ENCODE results near the gene ACAA1. TPM values are rescaled to one million over a fixed set of nuclear protein-coding genes. Genes with fewer than 3 reads are reported as not detected.
A peak's percentile ranks its signal among the peaks of the same experiment; 100 is the strongest.

Gene ACAA1
- total and polyA plus RNA-seq, 2 of the 13 experiments (the other 11 are each of a cell fraction or from before 2014, with no cell fraction given), result 60.8 to 188 TPM

DNA sequence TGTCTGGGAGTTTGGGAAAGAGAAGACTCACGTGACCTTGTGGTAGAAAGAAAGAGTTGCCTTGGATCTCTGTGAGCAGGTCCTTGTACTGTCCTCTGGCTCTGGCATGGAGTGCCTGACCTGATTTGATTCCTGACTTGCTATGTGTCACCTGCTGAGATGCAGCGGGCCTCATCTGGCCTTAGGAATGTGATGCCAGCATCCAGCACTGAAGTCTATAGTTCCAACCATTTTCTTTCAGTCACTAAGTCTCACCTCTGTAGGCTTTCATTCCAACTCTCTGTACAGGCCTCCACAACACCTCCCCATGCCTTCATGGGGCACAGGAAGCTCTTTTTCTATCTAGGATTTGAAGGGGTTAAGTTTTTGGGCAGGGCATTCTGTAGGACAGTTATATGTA is 16.3 kb upstream of the ACAA1 start (continued):
- TF ChIP-seq, protein P1, sequence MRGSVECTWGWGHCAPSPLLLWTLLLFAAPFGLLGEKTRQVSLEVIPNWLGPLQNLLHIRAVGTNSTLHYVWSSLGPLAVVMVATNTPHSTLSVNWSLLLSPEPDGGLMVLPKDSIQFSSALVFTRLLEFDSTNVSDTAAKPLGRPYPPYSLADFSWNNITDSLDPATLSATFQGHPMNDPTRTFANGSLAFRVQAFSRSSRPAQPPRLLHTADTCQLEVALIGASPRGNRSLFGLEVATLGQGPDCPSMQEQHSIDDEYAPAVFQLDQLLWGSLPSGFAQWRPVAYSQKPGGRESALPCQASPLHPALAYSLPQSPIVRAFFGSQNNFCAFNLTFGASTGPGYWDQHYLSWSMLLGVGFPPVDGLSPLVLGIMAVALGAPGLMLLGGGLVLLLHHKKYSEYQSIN (CRISPR knock-in tag; IDR thresholded peaks at IDR 0.05; ENCODE audit: borderline replicate concordance), result no peak
- no peak for TF ChIP-seq GATA4 (IDR thresholded peaks at IDR 0.05; ENCODE audit: borderline replicate concordance, low read depth)
- TF ChIP-seq, protein P2, sequence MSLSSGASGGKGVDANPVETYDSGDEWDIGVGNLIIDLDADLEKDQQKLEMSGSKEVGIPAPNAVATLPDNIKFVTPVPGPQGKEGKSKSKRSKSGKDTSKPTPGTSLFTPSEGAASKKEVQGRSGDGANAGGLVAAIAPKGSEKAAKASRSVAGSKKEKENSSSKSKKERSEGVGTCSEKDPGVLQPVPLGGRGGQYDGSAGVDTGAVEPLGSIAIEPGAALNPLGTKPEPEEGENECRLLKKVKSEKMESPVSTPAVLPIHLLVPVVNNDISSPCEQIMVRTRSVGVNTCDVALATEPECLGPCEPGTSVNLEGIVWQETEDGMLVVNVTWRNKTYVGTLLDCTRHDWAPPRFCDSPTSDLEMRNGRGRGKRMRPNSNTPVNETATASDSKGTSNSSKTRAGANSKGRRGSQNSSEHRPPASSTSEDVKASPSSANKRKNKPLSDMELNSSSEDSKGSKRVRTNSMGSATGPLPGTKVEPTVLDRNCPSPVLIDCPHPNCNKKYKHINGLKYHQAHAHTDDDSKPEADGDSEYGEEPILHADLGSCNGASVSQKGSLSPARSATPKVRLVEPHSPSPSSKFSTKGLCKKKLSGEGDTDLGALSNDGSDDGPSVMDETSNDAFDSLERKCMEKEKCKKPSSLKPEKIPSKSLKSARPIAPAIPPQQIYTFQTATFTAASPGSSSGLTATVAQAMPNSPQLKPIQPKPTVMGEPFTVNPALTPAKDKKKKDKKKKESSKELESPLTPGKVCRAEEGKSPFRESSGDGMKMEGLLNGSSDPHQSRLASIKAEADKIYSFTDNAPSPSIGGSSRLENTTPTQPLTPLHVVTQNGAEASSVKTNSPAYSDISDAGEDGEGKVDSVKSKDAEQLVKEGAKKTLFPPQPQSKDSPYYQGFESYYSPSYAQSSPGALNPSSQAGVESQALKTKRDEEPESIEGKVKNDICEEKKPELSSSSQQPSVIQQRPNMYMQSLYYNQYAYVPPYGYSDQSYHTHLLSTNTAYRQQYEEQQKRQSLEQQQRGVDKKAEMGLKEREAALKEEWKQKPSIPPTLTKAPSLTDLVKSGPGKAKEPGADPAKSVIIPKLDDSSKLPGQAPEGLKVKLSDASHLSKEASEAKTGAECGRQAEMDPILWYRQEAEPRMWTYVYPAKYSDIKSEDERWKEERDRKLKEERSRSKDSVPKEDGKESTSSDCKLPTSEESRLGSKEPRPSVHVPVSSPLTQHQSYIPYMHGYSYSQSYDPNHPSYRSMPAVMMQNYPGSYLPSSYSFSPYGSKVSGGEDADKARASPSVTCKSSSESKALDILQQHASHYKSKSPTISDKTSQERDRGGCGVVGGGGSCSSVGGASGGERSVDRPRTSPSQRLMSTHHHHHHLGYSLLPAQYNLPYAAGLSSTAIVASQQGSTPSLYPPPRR (CRISPR knock-in tag; IDR thresholded peaks at IDR 0.05; ENCODE audit: borderline replicate concordance), result no peak
- TF ChIP-seq AGO1 (IDR thresholded peaks at IDR 0.05; ENCODE audit: low read depth, low read length, poor library complexity, severe bottlenecking), result no peak

DNA sequence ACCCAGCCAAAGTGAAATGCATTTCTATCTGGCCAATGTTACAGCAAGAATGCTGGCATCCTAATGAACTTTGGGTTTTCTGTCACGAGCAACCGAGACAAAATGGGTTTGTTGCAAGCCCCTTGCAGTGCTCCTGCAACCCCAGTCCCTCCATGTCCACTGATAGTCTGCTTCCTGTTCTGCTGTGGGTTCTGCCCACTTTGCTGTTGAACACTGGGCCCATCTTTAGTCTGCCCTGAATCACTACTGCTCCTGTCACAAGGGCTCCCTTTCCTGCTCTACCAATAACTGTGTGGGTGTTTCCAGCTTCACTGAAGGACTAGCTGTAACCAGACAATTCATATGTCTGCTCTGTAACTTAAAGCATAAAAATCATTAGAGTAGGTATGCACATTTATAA is 15.7 kb upstream of the ACAA1 start:
- Histone ChIP-seq H3K4me2 (ENCODE audit: low read depth, low read length) (no peak overlapping the region), H3K9ac (ENCODE audit: insufficient read depth, low read depth, low read length) (no peak overlapping the region), H3K9me3 (ENCODE audit: low read length) (no peaks in the 10 kb centered on the region), H3K27ac (ENCODE audit: extremely low read length, insufficient read depth, low read length) (no peak overlapping the region), H3K4me1 (ENCODE audit: insufficient read depth, low read length) (peaks cover 7% of the 10 kb centered on the region; the same call in 1 of the 2 replicates), H3K36me3 (replicated peaks in 1 of 2; ENCODE audit: control insufficient read depth in 1 of 2, insufficient read depth in 2 of 2, low read length in 2 of 2) (no peaks in the 10 kb centered on the region), H3K27me3 (ENCODE audit: control insufficient read depth in 1 of 2, insufficient read depth in 2 of 2, low read length in 2 of 2) (no peaks in the 10 kb centered on the region), H3K79me2 (ENCODE audit: insufficient read depth, low read length) (no peaks in the 10 kb centered on the region), H3K4me3 (replicated peaks in 1 of 3; ENCODE audit: insufficient read depth in 1 of 3, low read depth in 2 of 3, low read length in 3 of 3) (no peak overlapping the region), H2AFZ (ENCODE audit: low read length) (no peak overlapping the region), H4K20me1 (ENCODE audit: insufficient read depth, low read length) (no peaks in the 10 kb centered on the region)
- DNase-seq (ENCODE audit: low spot score), result no peak
- WGBS (ENCODE audit: low lambda C conversion rate), result no CpG with 5 or more reads among the region's 2 CpGs
- no TSS peak for BruUV-seq (replicated peaks)
- ChIA-PET POLR2A (interaction anchor here (1.9 to 2.8 kb wide), 3 partner anchors 13 to 15 kb away, joined by 5 to 12 read pairs (median 5); partner anchors contain the start of genes ACAA1, MYD88 and OXSR1), CTCF (ENCODE audit: low intra/inter-chr PET ratio, low total read pairs) (no interaction called here)
- in situ Hi-C loops (cut with HindIII; ENCODE audit: extremely low pct_ligation_motif_present, low pct_unique_long_range_greater_than_20kb), result no loop called here
- no peak for FAIRE-seq
- ATAC-seq, result peak; percentile 41; the same call in 1 of the 3 replicates
- intact Hi-C loops (cut with micrococcal nuclease; ENCODE audit: unreplicated experiment), result no loop called here
- TF ChIP-seq, protein P3, sequence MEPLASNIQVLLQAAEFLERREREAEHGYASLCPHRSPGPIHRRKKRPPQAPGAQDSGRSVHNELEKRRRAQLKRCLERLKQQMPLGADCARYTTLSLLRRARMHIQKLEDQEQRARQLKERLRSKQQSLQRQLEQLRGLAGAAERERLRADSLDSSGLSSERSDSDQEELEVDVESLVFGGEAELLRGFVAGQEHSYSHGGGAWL (CRISPR knock-in tag; IDR thresholded peaks at IDR 0.05), result no peak
- no peak for TF ChIP-seq ZNF674 (CRISPR knock-in tag; IDR thresholded peaks at IDR 0.05; ENCODE audit: low read depth)
- TF ChIP-seq, protein P4, sequence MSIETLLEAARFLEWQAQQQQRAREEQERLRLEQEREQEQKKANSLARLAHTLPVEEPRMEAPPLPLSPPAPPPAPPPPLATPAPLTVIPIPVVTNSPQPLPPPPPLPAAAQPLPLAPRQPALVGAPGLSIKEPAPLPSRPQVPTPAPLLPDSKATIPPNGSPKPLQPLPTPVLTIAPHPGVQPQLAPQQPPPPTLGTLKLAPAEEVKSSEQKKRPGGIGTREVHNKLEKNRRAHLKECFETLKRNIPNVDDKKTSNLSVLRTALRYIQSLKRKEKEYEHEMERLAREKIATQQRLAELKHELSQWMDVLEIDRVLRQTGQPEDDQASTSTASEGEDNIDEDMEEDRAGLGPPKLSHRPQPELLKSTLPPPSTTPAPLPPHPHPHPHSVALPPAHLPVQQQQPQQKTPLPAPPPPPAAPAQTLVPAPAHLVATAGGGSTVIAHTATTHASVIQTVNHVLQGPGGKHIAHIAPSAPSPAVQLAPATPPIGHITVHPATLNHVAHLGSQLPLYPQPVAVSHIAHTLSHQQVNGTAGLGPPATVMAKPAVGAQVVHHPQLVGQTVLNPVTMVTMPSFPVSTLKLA (IDR thresholded peaks at IDR 0.05), result no peak
- TF ChIP-seq, protein P5, sequence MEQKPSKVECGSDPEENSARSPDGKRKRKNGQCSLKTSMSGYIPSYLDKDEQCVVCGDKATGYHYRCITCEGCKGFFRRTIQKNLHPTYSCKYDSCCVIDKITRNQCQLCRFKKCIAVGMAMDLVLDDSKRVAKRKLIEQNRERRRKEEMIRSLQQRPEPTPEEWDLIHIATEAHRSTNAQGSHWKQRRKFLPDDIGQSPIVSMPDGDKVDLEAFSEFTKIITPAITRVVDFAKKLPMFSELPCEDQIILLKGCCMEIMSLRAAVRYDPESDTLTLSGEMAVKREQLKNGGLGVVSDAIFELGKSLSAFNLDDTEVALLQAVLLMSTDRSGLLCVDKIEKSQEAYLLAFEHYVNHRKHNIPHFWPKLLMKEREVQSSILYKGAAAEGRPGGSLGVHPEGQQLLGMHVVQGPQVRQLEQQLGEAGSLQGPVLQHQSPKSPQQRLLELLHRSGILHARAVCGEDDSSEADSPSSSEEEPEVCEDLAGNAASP (CRISPR knock-in tag; IDR thresholded peaks at IDR 0.05; ENCODE audit: borderline replicate concordance), result no peak
- TF ChIP-seq NR2C2 (CRISPR knock-in tag; IDR thresholded peaks at IDR 0.05; ENCODE audit: borderline replicate concordance), result no peak
- TF ChIP-seq, protein P6, sequence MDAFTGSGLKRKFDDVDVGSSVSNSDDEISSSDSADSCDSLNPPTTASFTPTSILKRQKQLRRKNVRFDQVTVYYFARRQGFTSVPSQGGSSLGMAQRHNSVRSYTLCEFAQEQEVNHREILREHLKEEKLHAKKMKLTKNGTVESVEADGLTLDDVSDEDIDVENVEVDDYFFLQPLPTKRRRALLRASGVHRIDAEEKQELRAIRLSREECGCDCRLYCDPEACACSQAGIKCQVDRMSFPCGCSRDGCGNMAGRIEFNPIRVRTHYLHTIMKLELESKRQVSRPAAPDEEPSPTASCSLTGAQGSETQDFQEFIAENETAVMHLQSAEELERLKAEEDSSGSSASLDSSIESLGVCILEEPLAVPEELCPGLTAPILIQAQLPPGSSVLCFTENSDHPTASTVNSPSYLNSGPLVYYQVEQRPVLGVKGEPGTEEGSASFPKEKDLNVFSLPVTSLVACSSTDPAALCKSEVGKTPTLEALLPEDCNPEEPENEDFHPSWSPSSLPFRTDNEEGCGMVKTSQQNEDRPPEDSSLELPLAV (CRISPR knock-in tag; conservative IDR thresholded peaks at IDR 0.05; ENCODE audit: low read depth), result no peak
